ENCODE data around the gene GSE1.

- TF ChIP-seq, protein P1, sequence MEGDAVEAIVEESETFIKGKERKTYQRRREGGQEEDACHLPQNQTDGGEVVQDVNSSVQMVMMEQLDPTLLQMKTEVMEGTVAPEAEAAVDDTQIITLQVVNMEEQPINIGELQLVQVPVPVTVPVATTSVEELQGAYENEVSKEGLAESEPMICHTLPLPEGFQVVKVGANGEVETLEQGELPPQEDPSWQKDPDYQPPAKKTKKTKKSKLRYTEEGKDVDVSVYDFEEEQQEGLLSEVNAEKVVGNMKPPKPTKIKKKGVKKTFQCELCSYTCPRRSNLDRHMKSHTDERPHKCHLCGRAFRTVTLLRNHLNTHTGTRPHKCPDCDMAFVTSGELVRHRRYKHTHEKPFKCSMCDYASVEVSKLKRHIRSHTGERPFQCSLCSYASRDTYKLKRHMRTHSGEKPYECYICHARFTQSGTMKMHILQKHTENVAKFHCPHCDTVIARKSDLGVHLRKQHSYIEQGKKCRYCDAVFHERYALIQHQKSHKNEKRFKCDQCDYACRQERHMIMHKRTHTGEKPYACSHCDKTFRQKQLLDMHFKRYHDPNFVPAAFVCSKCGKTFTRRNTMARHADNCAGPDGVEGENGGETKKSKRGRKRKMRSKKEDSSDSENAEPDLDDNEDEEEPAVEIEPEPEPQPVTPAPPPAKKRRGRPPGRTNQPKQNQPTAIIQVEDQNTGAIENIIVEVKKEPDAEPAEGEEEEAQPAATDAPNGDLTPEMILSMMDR (IDR thresholded peaks at IDR 0.05; ENCODE audit: insufficient read depth, low read length) = no peak
- TF ChIP-seq POLR2AphosphoS5 (IDR thresholded peaks at IDR 0.05; ENCODE audit: low read depth) = no peak
- no peak for TF ChIP-seq GABPA (IDR thresholded peaks at IDR 0.05; ENCODE audit: low read depth)
Observed at GRCh38 chr16:85634747-85635544, 21.8 kb downstream of the GSE1 start.

Measured in HL-60 (cell line).